ENCODE measurements around the gene KIF3B.
"Not testable (repeated sequence)": the region's sequence is repeated elsewhere in the genome, so short reads cannot be mapped to it uniquely, and the experiment has no call there.

KIF3B gene

DNA sequence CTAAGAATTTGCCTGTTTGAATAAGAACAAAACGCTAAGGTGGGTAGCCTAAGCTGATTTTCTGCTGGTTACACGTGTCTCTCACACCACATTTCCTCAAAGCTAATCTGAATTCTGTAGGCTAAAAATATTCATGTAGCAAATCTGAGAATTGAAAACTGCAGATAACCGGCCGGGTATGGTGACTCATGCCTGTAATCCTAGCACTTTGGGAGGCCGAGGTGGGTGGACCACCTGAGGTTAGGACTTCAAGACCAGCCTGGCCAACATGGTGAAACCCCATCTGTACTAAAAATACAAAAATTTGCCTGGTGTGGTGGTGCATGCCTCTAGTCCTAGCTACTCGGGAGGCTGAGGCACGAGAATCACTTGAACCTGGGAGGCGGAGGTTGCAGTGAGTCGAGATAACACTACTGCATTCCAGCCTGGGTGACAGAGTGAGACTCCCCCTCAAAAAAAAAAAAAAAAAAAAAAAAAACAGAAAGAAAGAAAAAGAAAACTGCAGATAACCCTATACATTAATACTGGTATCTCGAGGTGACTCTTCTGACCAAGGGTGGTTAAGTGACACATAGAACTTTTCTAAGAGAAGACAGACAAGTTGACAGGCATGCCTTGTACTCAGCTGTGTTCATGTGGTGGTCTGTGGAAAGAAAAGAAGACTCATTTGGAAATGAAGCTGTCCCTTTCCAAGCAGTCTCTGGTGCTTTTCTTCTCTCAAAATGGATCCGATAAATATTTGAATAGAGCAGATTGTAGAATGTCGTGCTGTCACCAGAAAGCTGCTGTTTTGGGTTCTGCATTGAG lies 55.9 kb downstream of the KIF3B start:
- no peak for DNase-seq

DNA sequence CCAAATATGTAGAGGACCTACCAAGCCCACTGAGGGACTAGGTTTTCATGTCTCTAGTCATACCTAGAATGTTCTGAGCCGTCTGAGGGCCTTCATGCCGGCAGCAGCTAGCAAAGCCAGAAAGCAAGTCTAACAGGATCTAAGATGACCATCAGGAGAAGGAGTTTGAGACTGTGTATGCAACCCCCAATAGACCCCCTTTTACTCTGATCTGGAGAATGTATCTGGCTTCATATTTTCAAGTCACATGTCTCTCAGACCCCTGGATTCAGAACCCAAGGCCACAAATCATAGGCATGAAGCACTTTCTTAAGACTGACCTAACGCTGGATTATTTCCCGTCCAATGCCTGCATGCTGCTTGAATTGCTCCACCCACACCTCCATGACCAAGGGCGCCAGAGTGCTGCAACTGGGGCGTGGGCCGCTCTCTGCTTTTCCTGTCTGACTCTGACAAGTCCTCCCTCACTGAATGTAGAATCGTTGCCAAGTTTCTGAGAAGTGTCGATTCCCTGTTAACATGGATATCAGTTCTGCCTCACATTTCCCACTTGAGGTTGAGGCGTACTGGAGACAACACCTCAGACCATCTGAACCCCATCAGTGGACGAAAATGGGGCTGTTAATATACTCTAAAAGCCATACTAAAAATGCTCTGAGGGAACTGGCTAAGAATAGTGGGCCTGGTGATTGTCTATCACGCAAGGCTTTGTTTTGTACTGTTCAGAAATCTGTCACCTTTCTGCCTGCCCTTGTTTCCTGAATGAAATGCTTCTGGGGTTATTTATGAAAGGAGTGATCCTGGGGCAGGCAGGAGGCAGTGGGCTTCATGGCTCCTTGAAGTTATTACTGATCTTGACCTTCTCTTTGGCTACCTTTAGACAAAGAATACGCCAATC lies 56.8 kb downstream of the KIF3B start:
- DNase-seq = no peak

DNA sequence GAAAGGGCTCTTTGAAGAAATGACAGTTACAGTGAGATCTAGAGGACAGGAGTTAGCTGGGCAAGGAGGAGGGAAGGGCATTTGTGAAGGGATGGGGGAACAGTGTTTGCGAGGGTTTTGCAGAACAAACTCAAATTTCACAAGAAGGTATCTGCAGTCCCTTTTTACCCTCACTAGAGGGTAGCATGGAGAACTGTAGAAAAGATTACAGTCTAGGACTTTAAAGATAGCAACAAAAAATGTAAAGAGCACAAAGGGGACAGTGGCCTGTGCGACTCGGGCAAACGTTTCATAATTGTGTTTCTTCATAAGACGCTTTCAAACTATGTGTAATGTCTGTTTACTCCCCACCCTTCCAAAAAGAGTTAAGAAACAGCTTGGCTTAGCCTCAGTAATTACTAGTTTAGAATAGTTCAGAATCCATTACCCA lies 59.5 kb downstream of the KIF3B start:
- peak; percentile 10 to 45 for DNase-seq

DNA sequence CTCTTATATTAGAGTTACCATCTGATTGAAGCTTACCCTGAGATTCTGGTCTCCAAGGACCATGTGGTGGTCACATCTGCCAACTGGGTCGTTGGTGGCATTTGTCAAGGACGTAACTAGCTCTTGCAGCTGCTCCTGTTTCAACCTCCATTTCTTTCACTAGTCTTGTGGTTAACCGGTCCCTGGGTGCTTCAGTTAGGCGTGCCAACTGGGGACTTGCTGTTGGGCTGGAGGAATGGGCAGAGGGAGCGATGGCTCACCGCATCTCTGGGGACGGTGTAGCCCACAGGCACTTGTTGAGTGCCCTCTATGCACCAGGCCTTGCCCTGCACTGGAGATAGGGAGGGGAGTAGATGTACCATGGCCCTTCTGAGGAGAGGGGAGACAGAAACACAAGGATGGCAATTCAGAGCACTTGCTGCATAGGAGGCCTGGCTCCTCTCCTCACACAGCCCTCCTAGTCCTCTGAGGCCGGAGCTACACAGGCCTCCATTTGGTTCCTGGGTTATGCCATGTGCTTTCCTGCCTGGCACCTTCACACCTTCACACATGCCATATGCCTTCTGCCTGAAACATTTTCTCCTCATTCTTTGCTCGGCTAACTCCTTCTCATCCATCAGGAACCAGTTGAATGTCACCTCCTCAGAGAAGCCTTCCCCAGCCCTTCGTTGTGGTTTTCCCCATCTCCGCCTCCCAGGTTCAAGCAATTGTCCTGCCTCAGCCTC lies 60.6 kb downstream of the KIF3B start:
- peak in 1 of 2 experiments; percentile 32 for DNase-seq

DNA sequence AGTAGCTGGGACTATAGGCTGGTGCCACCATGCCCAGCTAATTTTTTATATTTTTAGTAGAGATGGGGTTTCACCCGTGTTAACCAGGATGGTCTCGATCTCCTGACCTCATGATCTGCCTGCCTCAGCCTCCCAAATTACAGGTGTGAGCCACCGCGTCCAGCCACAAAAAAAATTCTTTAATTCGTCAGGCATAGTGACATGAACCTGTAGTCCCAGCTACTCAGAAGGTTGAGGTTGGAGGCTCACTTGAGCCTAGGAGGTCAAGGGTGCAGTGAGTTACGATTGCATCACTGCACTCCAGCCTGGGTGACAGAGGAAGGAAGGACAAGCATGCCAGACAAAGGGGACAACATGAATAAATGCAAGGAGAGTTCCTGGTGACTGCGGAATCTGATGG lies 61.2 kb downstream of the KIF3B start:
- DNase-seq = no peak

DNA sequence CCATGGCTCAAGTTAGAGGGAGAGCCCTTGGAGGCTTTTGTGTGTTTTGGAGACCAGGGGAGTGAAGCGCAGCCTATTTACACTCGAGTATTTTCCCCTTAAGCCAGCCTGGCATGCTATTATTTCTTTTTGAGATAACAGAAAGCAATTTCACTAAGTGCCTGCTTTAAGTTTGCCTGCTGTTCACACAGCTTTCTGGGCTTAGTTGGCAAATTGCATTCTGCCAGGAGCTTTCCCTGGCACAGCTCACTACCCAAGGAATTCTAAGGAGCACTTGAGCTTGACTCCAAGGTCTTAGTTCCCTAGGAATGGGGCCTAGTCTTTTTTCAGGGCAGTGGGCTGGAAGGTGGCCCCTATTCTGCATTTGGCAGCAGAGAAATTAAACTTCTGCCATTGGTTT lies 61.7 kb downstream of the KIF3B start:
- DNase-seq = no peak

DNA sequence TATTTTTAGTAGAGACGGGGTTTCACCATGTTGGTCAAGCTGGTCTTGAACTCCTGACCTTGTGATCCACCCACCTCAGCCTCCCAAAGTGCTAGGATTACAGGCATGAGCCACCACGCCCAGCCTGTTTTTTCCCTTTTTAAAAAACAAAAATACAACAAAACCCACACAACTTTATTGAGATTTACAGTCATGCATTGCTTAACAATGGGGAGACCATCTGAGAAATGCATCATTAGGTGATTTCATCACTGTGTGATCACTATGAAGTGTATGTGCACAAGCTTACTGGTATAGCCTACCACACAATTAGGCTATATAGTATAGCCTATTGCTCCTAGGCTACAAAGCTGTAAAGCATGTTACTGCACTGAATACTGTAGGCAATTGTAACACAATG lies 63.6 kb downstream of the KIF3B start:
- not testable (repeated sequence) for DNase-seq

DNA sequence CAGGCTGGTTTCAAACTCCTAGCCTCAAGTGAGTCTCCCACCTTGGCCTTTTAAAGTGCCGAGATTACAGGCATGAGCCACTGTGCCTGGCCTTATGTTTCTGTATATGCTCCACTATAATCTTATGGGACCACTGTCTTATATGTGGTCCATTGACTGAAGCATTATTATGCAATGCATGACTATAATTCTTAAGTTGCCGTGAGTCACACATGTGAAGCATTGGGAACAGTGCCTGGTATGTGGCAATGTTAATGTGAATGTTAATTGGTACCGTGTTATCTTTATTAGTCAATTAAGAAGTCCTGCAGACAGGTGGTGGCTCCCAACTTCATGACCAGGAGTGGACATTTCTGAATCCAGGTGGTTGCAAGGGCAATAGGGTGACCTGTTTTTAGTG lies 66.0 kb downstream of the KIF3B start:
- DNase-seq = no peak

DNA sequence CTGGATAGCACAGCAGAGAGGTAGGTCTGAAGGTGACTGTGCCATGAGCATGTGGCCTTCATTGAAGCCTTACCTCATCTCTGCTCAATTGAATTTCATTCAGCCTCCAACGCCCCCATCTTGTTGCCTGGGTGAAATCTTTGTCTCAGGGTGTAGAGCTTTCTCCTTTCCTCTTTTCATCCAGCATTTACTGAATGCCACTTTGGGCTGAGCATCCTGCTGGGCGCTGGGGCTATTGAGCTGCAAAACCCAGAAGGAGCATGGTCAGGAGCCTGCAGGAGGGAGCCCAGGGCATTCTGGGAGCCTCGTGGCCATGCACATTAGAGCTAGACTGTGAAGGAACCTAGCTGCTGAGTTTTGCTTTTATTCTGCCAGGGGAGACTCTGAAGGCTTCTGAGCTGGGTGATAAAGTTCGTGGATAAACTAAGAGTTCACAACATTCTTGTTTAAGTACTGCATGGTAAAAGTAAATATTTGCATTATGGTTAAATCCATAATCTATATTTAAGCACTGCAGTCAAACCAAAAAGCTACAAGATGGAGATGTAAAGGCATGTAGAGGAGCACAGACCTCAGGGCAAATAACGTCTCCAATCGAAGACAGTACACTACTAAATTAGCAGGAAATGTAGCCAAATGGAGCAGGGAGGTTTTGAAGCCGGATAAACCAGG lies 67.5 kb downstream of the KIF3B start:
- no peak for DNase-seq

DNA sequence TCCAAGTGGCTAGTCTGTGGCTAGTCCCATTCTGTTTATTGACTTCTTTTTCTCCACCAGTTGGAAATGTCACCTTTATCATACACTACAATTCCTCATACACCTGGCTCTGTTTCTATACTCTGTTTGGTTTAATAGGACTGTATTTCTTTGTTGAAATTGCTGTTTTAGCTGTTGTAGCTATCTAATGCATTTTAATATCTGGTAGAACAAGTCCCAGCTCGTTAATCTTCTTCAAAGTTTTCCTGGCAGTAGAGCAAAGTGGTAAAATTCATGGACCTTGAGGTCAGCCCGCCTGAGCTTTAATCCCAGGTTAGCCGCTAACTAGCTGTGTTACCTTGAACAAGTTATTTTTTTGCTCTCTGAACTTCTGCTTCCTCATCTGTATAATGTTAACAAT lies 70.8 kb downstream of the KIF3B start:
- DNase-seq = no peak

DNA sequence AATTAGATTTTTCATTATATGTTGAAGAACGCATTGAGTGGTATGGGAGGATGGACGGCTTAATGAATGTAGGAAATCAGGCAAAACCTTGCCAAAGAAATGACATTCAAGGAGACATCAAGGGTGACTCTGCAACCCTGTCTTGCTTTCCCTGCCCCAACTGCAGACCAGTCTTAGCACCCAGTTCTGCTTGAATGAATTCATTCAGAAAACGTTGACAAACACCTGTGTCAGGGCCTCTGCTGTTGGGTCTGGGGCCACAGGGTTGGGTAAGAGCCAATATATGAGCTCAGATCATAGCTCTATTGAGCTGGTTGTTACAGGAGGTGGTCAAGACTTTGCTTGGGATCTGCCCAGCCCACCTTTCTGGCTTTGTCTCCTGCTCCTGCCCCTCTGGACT lies 73.0 kb downstream of the KIF3B start:
- DNase-seq = no peak

DNA sequence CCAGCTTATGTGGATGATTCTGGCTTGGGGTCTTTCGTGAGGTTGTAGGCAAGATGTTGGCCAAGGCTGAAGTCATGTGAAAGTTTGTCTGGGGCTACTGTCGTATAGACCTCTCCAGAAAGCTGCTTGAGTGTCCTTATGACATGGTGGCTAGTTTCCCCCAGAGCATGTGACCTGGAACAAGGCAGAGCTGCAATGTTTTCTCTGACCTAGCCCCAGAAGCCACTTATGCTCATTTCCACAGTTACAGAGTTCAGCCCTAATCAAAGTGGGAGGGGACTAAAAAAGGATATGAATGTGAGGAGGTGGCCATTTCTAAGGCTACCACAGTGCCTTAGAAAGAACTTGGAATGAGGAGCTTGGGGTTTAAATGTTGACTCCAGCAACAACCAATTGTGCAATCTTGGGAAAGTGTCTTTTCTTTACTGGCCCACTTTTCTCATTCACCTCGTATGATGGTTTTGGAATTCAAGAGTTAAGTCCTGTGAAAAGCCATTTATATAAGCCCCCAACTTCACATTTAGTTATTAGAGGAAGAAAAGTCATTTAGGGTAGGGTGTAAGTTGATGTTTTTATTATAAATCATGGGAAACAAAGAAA lies 74.8 kb downstream of the KIF3B start:
- DNase-seq = no peak

DNA sequence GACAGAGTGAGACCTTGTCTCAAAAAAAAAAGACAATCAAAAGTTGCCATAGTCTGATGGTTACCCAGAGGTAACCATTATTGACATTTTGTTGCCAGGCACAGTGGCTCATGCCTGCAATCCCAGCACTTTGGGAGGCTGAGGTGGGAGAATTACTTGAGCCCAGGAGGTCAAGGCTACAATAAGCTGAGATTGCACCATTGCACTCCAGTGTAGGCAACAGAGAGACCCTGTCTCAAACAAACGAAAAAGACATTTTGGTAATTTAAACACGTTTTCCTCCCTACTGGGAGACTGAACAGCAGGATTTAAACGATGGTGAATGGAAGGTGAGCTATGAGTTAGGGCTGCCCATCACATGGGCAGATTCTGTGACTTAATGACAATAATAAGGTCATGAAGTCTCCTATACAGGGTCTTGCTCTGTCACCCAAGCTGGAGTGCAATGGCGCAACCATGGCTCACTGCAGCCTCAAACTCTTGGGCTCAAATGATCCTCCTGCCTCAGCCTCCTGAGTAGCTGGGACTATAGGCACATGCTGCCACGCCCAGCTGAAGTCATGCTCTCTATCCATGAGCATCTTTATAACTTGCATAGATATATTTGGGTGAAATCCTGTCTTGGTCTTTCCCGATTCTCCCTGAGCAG lies 76.5 kb downstream of the KIF3B start:
- DNase-seq = no peak

DNA sequence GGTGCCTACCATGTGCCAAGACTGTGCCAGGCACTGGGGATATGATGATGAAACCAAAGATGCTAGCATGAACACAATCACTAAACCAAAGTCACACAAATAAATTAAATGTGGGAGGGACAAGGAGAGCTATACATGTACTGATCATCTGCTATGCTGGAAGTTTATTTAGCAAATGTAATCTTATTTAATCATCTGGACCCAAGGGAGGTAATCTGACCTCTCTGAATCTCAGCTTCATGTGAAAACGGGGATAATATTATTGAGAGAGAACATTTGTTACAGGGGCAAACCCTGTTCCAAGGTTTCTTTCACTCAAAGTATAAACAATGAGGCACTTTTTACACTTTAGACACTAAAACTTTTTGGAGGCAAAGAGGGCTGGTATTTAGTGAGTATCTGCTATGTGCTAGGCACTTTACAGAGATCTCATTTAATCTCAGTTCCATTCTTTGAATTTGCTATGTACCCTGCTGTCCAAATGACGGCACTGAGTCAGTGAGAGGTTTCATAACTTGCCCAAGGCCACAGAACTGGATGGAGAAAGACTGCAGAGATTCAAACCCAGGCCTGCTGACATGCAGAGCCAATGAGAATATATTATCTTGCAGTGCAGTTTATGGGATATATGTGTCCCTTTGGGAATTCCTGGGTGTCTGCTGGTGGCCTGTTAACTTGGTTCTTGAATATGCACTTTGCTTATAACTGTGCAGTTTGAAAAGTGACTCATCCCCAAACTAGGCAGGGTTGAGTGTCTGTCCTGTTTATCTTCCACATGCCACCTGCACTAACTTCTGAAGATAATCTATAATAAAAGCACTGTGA lies 77.4 kb downstream of the KIF3B start:
- peak in 1 of 2 experiments; percentile 18 for DNase-seq

DNA sequence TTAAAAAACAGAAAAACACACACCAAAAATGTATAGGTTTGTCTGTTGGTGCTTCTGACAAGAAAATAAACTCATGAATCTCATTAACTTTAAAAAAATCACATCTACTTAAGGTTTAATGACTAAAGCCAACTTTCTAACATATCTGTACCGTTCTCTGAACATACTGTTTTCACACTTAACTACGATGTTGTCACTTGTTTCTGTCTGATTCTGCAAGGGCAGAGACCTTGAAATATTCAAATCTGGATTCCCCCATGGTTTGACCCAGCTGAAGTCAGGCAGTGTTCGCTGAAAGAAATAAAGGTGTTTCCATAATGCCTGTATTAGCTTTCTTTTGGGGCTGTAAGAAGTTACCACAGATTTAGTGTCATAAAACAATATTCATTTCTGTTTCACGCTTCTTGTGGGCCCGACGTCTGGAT lies 78.0 kb downstream of the KIF3B start:
- DNase-seq = no peak

DNA sequence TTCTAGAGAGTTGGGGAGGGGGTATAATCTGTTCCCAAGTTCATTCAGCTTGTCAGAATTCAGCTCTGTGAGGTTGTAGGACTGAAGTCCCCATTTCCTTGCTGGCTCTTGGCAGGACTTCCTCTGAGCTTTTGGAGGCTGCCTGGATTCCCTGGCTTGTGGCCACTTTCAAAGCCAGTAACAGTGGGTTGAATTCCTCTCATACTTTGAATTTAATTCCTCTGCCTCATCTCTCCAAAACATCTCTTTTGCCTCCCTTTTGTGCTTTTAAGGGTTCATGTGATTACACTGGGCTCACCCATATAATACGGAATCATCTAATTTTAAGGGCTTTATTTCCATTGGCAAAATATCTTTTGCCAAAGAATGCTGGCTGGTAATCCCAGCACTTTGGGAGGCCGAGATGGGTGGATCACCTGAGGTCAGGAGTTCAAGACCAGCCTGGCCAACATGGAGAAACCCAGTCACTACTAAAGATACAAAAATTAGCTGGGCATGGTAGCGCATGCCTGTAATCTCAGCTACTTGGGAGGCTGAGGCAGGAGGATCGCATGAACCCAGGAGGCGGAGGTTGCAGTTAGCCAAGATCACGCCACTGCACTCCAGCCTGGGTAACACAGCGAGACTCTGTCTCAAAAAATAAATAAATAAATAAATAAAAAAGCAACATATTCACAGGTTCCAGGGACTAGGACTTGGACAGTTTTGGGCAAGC lies 78.6 kb downstream of the KIF3B start:
- not testable (repeated sequence) for DNase-seq

DNA sequence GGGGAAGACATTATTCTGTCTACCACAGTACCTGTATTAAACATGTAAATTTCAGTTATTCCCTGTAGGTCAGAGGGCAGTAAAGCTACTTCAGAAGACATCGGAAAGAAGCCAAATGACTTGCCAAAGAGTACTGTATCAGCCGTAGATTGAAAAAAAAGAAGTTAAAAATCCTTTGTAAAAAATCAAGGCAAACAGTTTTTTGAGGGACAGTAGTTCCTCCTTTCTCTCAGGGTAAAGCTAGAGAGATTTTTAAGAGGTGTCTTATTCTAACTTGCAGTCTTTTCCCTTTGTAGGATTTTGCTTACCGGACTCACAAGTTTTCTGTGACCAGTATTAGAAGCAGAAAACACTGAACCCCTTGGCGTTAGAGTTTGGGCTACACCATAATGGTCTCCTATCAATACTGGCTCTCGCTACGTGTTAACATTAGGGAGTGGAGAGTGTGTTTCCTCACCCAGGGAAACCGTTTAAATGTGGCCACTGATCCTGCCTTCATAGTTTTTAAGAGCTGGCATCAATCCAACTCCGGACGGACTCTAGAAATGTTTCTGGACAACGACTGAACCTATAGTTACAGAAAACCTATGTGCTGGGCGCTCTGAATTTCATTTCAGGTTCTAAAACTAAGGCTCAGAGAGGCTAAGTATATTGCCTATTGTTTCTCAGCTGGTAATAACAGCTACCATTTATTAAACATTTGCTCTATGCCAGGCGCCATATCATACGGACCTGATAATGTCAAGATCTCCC lies 79.3 kb downstream of the KIF3B start:
- DNase-seq = no peak

DNA sequence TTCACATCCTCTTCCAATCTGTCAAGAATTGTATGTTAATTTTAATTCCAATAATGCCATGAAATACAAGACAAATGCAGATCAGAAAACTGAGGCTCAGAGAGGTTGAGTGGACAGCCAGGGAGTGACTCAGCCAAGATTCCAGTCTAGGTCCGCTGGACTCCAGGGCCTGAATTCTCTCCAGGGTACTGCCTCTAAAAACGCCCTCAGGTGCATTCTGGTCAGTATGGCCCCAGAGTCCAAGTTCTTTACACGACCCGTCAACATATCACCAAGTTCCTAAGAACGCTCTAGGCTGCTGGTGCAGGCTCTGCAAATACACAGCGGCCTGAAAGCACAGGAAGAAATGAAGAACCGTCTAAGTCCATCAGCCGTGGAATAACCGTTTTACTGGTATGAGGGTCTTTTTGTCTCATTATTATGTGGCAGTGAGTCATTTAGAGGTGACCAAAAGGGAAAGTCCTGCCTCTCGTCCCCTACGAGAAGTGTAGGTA lies 80.0 kb downstream of the KIF3B start:
- peak in 1 of 2 experiments; percentile 66 for DNase-seq

Measured in NCI-H524 (cell line).